ENCODE data around the gene NAALADL2. TPM values are rescaled to one million over a fixed set of nuclear protein-coding genes. Genes with fewer than 3 reads are reported as not detected.

NAALADL2 gene
- total RNA-seq, 4 donors from 2014 or later = 3.8 to 20.3 (median 8.6) TPM

GRCh38 chr3:175059788-175060187, 200.7 kb downstream of the NAALADL2 start:
- H3K36me3 ChIP-seq = no peaks in the 10 kb centered on the region
- no peak overlapping the region for H3K27ac ChIP-seq (replicated peaks in 1 of 4)
- no peaks in the 10 kb centered on the region for H3K27me3 ChIP-seq
- no peak for DNase-seq (ENCODE audit: extremely low spot score)
- peaks cover 0 to 6% (median 0%) of the 10 kb centered on the region in 4 donors for H3K9me3 ChIP-seq
- intact Hi-C loops (cut with DNase I) = no loop called here
- H3K4me1 ChIP-seq = peaks cover 0 to 8% (median 3%) of the 10 kb centered on the region in 4 donors
- WGBS = 81% methylated on average over 4 of the region's 4 CpGs
- H3K4me3 ChIP-seq = no peak overlapping the region
- TF ChIP-seq EP300 (IDR thresholded peaks at IDR 0.05) (no peak), POLR2A (IDR thresholded peaks at IDR 0.05; ENCODE audit: low read depth) (no peak), POLR2AphosphoS5 (IDR thresholded peaks at IDR 0.05) (no peak)
- TF ChIP-seq, protein P1, sequence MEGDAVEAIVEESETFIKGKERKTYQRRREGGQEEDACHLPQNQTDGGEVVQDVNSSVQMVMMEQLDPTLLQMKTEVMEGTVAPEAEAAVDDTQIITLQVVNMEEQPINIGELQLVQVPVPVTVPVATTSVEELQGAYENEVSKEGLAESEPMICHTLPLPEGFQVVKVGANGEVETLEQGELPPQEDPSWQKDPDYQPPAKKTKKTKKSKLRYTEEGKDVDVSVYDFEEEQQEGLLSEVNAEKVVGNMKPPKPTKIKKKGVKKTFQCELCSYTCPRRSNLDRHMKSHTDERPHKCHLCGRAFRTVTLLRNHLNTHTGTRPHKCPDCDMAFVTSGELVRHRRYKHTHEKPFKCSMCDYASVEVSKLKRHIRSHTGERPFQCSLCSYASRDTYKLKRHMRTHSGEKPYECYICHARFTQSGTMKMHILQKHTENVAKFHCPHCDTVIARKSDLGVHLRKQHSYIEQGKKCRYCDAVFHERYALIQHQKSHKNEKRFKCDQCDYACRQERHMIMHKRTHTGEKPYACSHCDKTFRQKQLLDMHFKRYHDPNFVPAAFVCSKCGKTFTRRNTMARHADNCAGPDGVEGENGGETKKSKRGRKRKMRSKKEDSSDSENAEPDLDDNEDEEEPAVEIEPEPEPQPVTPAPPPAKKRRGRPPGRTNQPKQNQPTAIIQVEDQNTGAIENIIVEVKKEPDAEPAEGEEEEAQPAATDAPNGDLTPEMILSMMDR (IDR thresholded peaks at IDR 0.05) = no peak

DNA sequence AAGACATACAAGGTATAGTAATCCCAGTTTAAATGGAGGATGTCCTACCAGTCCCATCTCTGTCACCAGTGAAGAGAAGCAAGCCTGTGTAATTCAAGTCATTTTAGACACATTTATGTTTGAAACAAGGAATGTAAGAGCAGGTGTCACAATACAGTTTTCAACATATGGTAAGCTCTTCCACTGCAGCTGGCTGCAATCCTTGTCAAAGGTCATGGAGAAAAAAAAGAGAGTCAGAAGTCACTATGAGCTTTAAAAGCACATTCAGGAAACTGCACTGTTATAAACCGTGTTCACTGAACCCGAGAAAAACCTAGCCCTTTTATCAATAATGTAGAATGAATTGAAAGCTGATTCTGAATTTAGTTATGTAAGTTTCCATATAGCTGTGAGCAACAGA, 206.4 kb downstream of the NAALADL2 start:
- intact Hi-C loops (cut with DNase I) = no loop called here
- TF ChIP-seq POLR2AphosphoS5 (IDR thresholded peaks at IDR 0.05) = no peak
- 78% methylated on average over 2 of the region's 2 CpGs for WGBS
- Histone ChIP-seq H3K4me3 (no peak overlapping the region), H3K9me3 (no peaks in the 10 kb centered on the region), H3K27me3 (no peaks in the 10 kb centered on the region), H3K4me1 (peaks cover 0 to 8% (median 3%) of the 10 kb centered on the region in 4 donors), H3K27ac (replicated peaks in 1 of 4) (no peak overlapping the region), H3K36me3 (no peaks in the 10 kb centered on the region)
- no peak for DNase-seq (ENCODE audit: extremely low spot score)

GRCh38 chr3:175066617-175067415, 207.7 kb downstream of the NAALADL2 start:
- Histone ChIP-seq H3K9me3 (no peaks in the 10 kb centered on the region), H3K27ac (replicated peaks in 1 of 4) (no peak overlapping the region), H3K4me3 (no peak overlapping the region), H3K27me3 (no peaks in the 10 kb centered on the region), H3K36me3 (no peaks in the 10 kb centered on the region), H3K4me1 (peaks cover 0 to 8% (median 3%) of the 10 kb centered on the region in 4 donors)
- TF ChIP-seq, protein P1 (IDR thresholded peaks at IDR 0.05) = no peak
- TF ChIP-seq POLR2A (IDR thresholded peaks at IDR 0.05; ENCODE audit: low read depth) = no peak
- no peak for TF ChIP-seq POLR2AphosphoS5 (IDR thresholded peaks at IDR 0.05)
- no peak for TF ChIP-seq EP300 (IDR thresholded peaks at IDR 0.05)
- 94% methylated on average over 4 of the region's 4 CpGs for WGBS
- intact Hi-C loops (cut with DNase I) = no loop called here
- DNase-seq (ENCODE audit: extremely low spot score) = no peak

- H3K36me3 ChIP-seq = no peaks in the 10 kb centered on the region
- no peak overlapping the region for H3K4me3 ChIP-seq
- H3K9me3 ChIP-seq = no peaks in the 10 kb centered on the region
- TF ChIP-seq, protein P1 (IDR thresholded peaks at IDR 0.05) = no peak
- TF ChIP-seq POLR2AphosphoS5 (IDR thresholded peaks at IDR 0.05) = no peak
- TF ChIP-seq EP300 (IDR thresholded peaks at IDR 0.05) = no peak
- no peak for TF ChIP-seq POLR2A (IDR thresholded peaks at IDR 0.05; ENCODE audit: low read depth)
- DNase-seq (ENCODE audit: extremely low spot score) = no peak
- 98% methylated on average over 3 of the region's 3 CpGs for WGBS
- H3K4me1 ChIP-seq = peaks cover 0 to 5% (median 0%) of the 10 kb centered on the region in 4 donors
- no peak overlapping the region for H3K27ac ChIP-seq (replicated peaks in 1 of 4)
- intact Hi-C loops (cut with DNase I) = no loop called here
- no peaks in the 10 kb centered on the region for H3K27me3 ChIP-seq
Observed at GRCh38 chr3:175068587-175068986, 209.5 kb downstream of the NAALADL2 start.

GRCh38 chr3:175070946-175071345, 211.8 kb downstream of the NAALADL2 start:
- no peaks in the 10 kb centered on the region for H3K27me3 ChIP-seq
- H3K4me3 ChIP-seq = no peak overlapping the region
- WGBS = 86% methylated on average over 3 of the region's 3 CpGs
- H3K27ac ChIP-seq (replicated peaks in 1 of 4) = no peak overlapping the region
- DNase-seq (ENCODE audit: extremely low spot score) = no peak
- no peaks in the 10 kb centered on the region for H3K36me3 ChIP-seq
- TF ChIP-seq EP300 (IDR thresholded peaks at IDR 0.05) = no peak
- TF ChIP-seq POLR2AphosphoS5 (IDR thresholded peaks at IDR 0.05) = no peak
- TF ChIP-seq POLR2A (IDR thresholded peaks at IDR 0.05; ENCODE audit: low read depth) = no peak
- TF ChIP-seq, protein P1 (IDR thresholded peaks at IDR 0.05) = no peak
- intact Hi-C loops (cut with DNase I) = no loop called here
- no peaks in the 10 kb centered on the region for H3K9me3 ChIP-seq
- peaks cover 0 to 5% (median 0%) of the 10 kb centered on the region in 4 donors for H3K4me1 ChIP-seq
